A673 (cell line): ENCODE results near the gene DUSP15.

Experiments used
- CTCF ChIP-seq: fragments of 300-800, 200-600 bp; sonication (generic); conservative IDR thresholded peaks from 2 replicates; pipeline ENCODE4 v1.5.1; 2017; ENCODE audit warnings: low read depth, mild to moderate bottlenecking, antibody characterized with exemption, low read length, moderate library complexity, mixed read lengths
- EZH2 ChIP-seq: fragments of 200-600 bp; sonication (generic); IDR thresholded peaks from 2 replicates; pipeline ENCODE4 v1.6.1; 2017; ENCODE audit warnings: borderline replicate concordance, low read depth, mild to moderate bottlenecking, mixed read lengths, antibody characterized with exemption, low read length; ENCODE audit not compliant: poor library complexity, severe bottlenecking

- TF ChIP-seq EZH2 (no peak), CTCF (no peak)
Observed at GRCh38 chr20:31842471-31843157, 27.7 kb downstream of the DUSP15 start.
